ENCODE results near the gene ZNF410.

The ZNF410 gene

GRCh38 chr14:73953731-73954130, 67.1 kb downstream of the ZNF410 start:
- DNase-seq (ENCODE audit: low read depth), result no peak

- no peak for DNase-seq (ENCODE audit: low read depth)
These were observed 69.0 kb downstream of the ZNF410 start for GRCh38 chr14:73955674-73956073.

- DNase-seq (ENCODE audit: low read depth), result no peak
These were observed 71.9 kb downstream of the ZNF410 start for GRCh38 chr14:73958591-73958990.

GRCh38 chr14:73961192-73961591, 74.5 kb downstream of the ZNF410 start:
- DNase-seq (ENCODE audit: low read depth), result no peak

- no peak for DNase-seq (ENCODE audit: low read depth)
These were observed 78.6 kb downstream of the ZNF410 start for GRCh38 chr14:73965216-73965615.

- DNase-seq (ENCODE audit: low read depth), result no peak
These were observed 82.2 kb downstream of the ZNF410 start for GRCh38 chr14:73968885-73969284.

GRCh38 chr14:73973497-73973896, 86.8 kb downstream of the ZNF410 start:
- no peak for DNase-seq (ENCODE audit: low read depth)

GRCh38 chr14:73976125-73976524, 89.5 kb downstream of the ZNF410 start:
- no peak for DNase-seq (ENCODE audit: low read depth)

GRCh38 chr14:73977896-73978295, 91.2 kb downstream of the ZNF410 start:
- DNase-seq (ENCODE audit: low read depth), result no peak
